Midbrain (tissue), 1 donor: ENCODE results near the gene PYGO2.
A peak's percentile ranks its signal among the peaks of the same experiment; 100 is the strongest.

ENCODE experiments used
- DNase-seq: peaks from one replicate; lab custom pipeline; 2025; lab: John Stamatoyannopoulos, UW

The PYGO2 gene

GRCh38 chr1:154962156-154962749, 671 bp upstream of the PYGO2 start:
- peak; percentile 28 for DNase-seq

DNA sequence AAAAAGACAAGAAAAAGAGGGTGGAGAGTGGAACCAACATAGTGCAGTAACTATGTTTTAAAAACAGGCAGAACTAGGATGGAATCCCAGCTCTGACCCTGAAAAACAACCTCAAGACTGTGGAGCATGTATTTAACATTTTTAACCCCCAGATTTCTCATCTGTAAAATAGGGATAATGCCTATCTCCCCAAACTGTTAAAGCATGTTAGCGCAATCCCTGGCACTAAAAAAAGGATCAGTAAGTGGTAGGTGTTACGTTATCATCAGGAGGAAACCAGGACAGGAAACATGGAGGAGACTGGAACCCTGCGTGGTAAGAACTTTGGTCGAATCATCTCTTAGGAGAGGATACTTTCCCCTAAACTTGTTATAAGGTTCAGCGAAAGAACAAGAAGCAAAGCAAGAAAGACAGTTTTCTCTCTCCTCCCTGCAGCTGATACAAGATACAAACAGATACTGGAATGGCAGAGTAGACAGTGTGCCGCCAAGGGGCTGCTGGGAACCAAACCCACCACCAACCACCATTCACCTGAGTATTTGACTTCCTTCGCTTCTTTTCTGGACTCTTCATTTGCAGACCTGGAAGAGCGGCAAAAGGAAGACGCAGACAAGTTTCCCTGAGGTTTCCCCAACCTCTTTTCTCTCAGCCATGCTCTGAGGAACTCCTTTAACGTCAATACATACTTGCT, 991 bp downstream of the PYGO2 start:
- no peak for DNase-seq

DNA sequence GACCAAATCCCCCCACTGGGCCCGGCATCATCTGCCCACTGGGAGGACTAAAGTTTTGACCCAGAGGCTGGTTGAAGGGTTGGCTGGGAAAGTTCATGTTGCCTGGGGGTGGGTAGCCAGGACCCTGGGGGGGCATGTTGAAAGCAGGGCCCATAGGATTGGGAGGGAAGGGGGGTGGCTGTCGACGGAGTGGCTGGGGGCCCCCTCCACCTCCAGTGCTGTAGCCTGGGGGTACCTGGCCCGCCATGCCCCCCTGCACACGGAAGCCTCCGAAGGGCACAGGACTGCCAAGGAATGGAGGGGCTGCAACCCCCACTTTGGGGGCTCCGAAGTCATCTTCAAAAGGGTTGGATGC, 2.2 kb downstream of the PYGO2 start:
- no peak for DNase-seq

- DNase-seq: no peak
Observed at GRCh38 chr1:154958681-154959425, 2.7 kb downstream of the PYGO2 start.

GRCh38 chr1:154958036-154958435, 3.5 kb downstream of the PYGO2 start:
- no peak for DNase-seq

DNA sequence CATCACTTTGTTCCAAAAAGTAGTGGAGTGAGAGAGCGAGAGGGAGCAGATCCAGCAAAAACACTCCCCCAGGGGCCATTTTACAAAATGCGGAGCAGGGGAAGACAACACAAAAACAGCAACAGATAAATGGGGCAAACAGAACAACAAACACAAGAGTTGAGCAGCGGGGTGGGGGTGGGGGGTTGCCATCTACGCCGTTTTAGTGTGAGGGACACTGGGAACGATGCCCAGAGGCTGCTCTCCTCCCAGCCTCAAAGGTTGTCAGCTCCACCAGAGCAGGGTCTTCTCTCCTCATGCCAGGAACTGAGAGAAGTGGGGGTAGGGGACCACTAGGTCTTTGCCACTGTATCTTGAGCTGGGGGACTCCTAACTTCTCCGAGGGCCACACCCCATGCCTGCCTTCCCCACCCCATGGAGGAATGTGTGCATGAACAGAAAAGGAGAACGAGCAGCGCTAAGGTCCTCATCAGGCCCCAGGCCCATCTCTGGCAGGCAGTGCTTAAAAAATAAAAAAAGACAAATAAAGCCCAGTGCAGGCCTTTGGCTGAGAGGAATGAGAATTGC, 4.4 kb downstream of the PYGO2 start:
- peak; percentile 25 for DNase-seq

- DNase-seq: peak; percentile 60
Observed at GRCh38 chr1:154956544-154956941, 5.0 kb downstream of the PYGO2 start.

GRCh38 chr1:154955718-154956543, 5.7 kb downstream of the PYGO2 start, which contains the start of gene PBXIP1:
TSS of gene PBXIP1 (minus strand) at chr1:154956099. CDS start at chr1:154953721, 2,378 bp downstream.
- peak; percentile 95 for DNase-seq

DNA sequence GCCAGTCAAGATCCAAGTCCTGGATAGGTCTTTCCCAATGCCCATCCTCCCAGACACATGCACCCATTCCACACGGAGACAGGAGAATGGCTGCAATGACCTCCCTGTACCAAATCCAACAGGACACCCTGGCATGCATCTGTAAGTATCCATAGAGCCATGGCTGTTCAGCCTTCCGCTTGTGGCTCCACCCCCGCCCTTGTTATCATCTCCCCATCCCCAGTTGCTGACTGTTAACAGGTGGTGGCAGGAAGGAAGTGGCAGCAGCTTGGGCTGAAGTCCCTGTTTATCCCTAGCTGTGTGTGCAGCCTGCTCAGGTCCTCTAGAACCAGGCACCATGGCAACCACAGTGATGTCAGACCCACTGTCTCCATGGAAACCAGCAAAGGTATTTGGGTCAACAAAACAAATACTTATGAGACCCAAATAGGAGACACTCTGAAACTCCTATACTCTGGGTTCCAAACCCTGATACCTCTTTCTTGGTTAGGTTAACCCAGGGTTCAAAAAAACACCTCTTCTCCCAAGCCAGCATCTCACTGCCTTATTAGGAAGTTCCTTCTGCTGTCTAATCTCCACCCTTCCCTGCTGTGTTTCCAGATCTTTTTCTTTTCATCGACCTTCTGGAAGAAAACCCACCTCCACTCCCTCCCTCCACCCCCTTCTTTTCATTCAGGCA, 6.4 kb downstream of the PYGO2 start:
- peak; percentile 64 for DNase-seq

DNA sequence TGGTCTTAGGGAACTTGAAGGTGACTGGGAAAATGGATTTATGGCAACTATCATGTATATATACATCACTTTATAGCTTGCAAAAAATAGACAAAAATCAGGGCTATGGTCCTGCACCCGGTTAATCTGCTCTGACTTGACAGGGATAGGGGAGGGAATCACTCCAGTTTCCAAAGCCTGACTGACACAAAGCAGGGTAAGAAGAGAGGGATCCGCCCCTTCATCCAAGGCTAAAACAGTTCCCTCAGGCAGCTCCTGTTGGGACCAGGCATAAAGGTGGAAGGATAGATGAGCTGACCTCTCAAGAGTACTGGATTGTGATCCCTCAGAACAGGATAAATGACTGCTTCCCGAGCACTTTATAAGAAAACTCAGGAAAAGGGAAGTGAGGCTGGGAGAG, 7.0 kb downstream of the PYGO2 start:
- no peak for DNase-seq

GRCh38 chr1:154953611-154954038, 8.0 kb downstream of the PYGO2 start:
- peak; percentile 28 for DNase-seq

GRCh38 chr1:154952664-154953063, 8.9 kb downstream of the PYGO2 start:
- no peak for DNase-seq

- no peak for DNase-seq
Observed at GRCh38 chr1:154951901-154952657, 9.5 kb downstream of the PYGO2 start.

DNA sequence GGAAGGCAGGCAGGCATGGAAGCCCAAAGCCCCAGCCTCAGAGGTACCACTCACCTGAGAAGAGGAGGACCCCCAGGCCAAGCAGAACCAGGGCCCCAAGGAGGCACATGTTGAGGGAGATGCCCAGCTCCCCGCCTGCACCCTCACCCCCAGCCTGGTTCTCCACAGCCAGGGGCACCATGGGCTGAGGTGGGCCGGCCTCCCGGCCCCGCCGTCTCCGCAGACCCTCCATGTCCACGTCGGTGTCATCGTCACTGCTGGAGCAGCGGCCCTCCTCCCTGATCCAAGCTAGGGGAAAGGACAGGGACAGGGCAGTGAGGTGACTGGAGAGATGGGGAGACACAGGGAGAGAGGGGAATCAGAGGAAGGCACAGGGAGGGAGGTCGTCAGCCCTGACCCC, 13.5 kb downstream of the PYGO2 start:
- DNase-seq: no peak

GRCh38 chr1:154945962-154946850, 15.4 kb downstream of the PYGO2 start:
- peak; percentile 44 for DNase-seq

- DNase-seq: no peak
Observed at GRCh38 chr1:154945160-154945961, 16.2 kb downstream of the PYGO2 start.

GRCh38 chr1:154944401-154945159, 17.0 kb downstream of the PYGO2 start:
- no peak for DNase-seq
